ENCODE data around the gene KCTD15.

- TF ChIP-seq CTCF (IDR thresholded peaks at IDR 0.05; ENCODE audit: low read length) (no peak), EZH2 (IDR thresholded peaks at IDR 0.05; ENCODE audit: borderline replicate concordance, low read length) (no peak)
These were observed 16.8 kb upstream of the KCTD15 start for GRCh38 chr19:33779849-33780248.
